K562 (cell line): ENCODE results near the gene TM4SF5. TPM values are rescaled to one million over a fixed set of nuclear protein-coding genes. Genes with fewer than 3 reads are reported as not detected.

Experiments used
- ATAC-seq: fragments of 200-7000 bp; cut with Tn5 transposase; 3 replicates; pipeline ENCODE4 v1.9.1; 2020; ENCODE audit warnings: moderate library complexity
- BruUV-seq: library from RNA; stranded (reverse); fragments of 400-500 nt; replicated peaks from 2 replicates; lab custom pipeline; 2021; lab: Mats Ljungman, UMichigan
- CTCF ChIA-PET: fragments of 300-600 bp; formaldehyde crosslinking; extraction: SDS; loops from one replicate; lab custom pipeline; 2021; ENCODE audit warnings: low intra/inter-chr PET ratio; lab: Yijun Ruan, JAX
- POLR2A ChIA-PET: fragments of 300-600, 350-650 bp; sonication (Branson Sonifier 250); formaldehyde crosslinking; extraction: SDS; loops from one replicate; lab custom pipeline; 2021; ENCODE audit warnings: antibody characterized with exemption, inconsistent platforms; lab: Yijun Ruan, JAX
- DNase-seq, 4 experiments: peaks; one replicate each; pipeline versions ENCODE4 v3.0.0 to v3.0.0-alpha.2; 2011 to 2018; ENCODE audit warnings: low spot score in 3 of 4, mixed read lengths in 3 of 4; ENCODE audit errors: extremely low read depth in 1 of 4
- FAIRE-seq: peaks from 2 replicates; lab custom pipeline; 2011; peaks lifted over from hg19 to GRCh38; lab: Jason Lieb, UNC
- H2AFZ ChIP-seq: 2 replicates; pipeline ENCODE4 v1.6.0; 2011; ENCODE audit warnings: low read depth, low read length, control low read depth, inconsistent platforms
- H3K27ac ChIP-seq: fragments of 200-600 bp; 3 replicates; pipeline ENCODE4 v1.8.0; 2011; ENCODE audit warnings: low read depth, mild to moderate bottlenecking, control low read depth, inconsistent platforms, low read length, moderate library complexity, mixed read lengths; ENCODE audit errors: extremely low read depth
- H3K27me3 ChIP-seq, 2 experiments: fragments of 300-600 bp in 1 of 2; 2 replicates in 1 of 2; 3 replicates in 1 of 2; pipeline versions ENCODE4 v1.6.0 to v1.8.0; 2011; ENCODE audit warnings: inconsistent platforms in 2 of 2, low read length in 2 of 2, mild to moderate bottlenecking in 1 of 2, mixed read lengths in 1 of 2, moderate library complexity in 1 of 2; ENCODE audit not compliant: control insufficient read depth in 2 of 2, insufficient read depth in 2 of 2
- H3K36me3 ChIP-seq: fragments of 300-600 bp; 3 replicates; pipeline ENCODE4 v1.8.0; 2011; ENCODE audit warnings: mild to moderate bottlenecking, low read length, inconsistent platforms; ENCODE audit not compliant: control insufficient read depth, insufficient read depth
- H3K4me1 ChIP-seq, 2 experiments: fragments of 200-600 bp in 1 of 2; replicated peaks in 1 of 2; 2 replicates in 1 of 2; 3 replicates in 1 of 2; pipeline versions ENCODE4 v1.5.1 to v1.8.0; 2011; ENCODE audit warnings: inconsistent platforms in 2 of 2, low read length in 2 of 2, mild to moderate bottlenecking in 1 of 2, mixed read lengths in 1 of 2, moderate library complexity in 1 of 2; ENCODE audit not compliant: control insufficient read depth in 2 of 2, insufficient read depth in 2 of 2
- H3K4me2 ChIP-seq: 2 replicates; pipeline ENCODE4 v1.6.1; 2011; ENCODE audit warnings: low read length, control low read depth, inconsistent platforms, mixed read lengths; ENCODE audit not compliant: insufficient read depth
- H3K4me3 ChIP-seq: fragments of 200-600 bp; sonication (generic), shearing (Covaris generic); 2 replicates; pipeline ENCODE4 v1.5.1; 2016; ENCODE audit warnings: control low read depth, inconsistent platforms
- H3K79me2 ChIP-seq: fragments of 200-600 bp; 3 replicates; pipeline ENCODE4 v1.8.0; 2011; ENCODE audit warnings: low read length, inconsistent platforms; ENCODE audit not compliant: control insufficient read depth, insufficient read depth
- H3K9ac ChIP-seq, 2 experiments: 2 replicates each; pipeline versions ENCODE4 v1.6.0 to v1.6.1; 2011; ENCODE audit warnings: low read depth in 2 of 2, low read length in 2 of 2, control low read depth in 1 of 2, inconsistent platforms in 1 of 2, mild to moderate bottlenecking in 1 of 2, mixed read lengths in 1 of 2; ENCODE audit not compliant: insufficient read depth in 1 of 2
- H3K9me1 ChIP-seq: one replicate; pipeline ENCODE4 v1.6.0; 2011; ENCODE audit warnings: inconsistent platforms, mild to moderate bottlenecking, low read length, moderate library complexity; ENCODE audit not compliant: control insufficient read depth, insufficient read depth
- H3K9me3 ChIP-seq: replicated peaks from 2 replicates; pipeline ENCODE4 v1.5.1; 2011; ENCODE audit warnings: low read depth, low read length, inconsistent platforms; ENCODE audit not compliant: control insufficient read depth, insufficient read depth
- H4K20me1 ChIP-seq: replicated peaks from 2 replicates; pipeline ENCODE4 v1.6.1; 2011; ENCODE audit warnings: low read length, inconsistent platforms, mixed read lengths; ENCODE audit not compliant: control insufficient read depth, insufficient read depth
- EGR1 ChIP-seq: fragments of 450-650 bp; conservative IDR thresholded peaks from 2 replicates; pipeline ENCODE4 v1.6.1; 2017; ENCODE audit warnings: mild to moderate bottlenecking
- ETS1 ChIP-seq: conservative IDR thresholded peaks from 2 replicates; pipeline ENCODE4 v1.6.1; 2011; ENCODE audit warnings: low read depth, mild to moderate bottlenecking, low read length; ENCODE audit not compliant: control insufficient read depth
- FOXA3 ChIP-seq, 2 experiments: fragments of 450-650 bp in 1 of 2; sonication (generic) in 1 of 2; formaldehyde crosslinking; IDR thresholded peaks in 1 of 2; conservative IDR thresholded peaks in 1 of 2; 2 replicates each; pipeline versions ENCODE4 v1.4.0 to v1.8.0; 2020 to 2022; ENCODE audit warnings: mild to moderate bottlenecking in 2 of 2, missing genetic modification reagents in 1 of 2
- ILK ChIP-seq: fragments of 450-650 bp; IDR thresholded peaks from 2 replicates; pipeline ENCODE4 v1.6.1; 2016; ENCODE audit warnings: missing genetic modification characterization, low read depth, mild to moderate bottlenecking, missing compliant biosample characterization, moderate library complexity, borderline replicate concordance
- KLF1 ChIP-seq: fragments of 450-650 bp; IDR thresholded peaks from 2 replicates; pipeline ENCODE4 v1.6.1; 2016; ENCODE audit warnings: missing genetic modification characterization, missing compliant biosample characterization
- NFIC ChIP-seq: fragments of 450-650 bp; IDR thresholded peaks from 2 replicates; pipeline ENCODE4 v1.6.1; 2017; ENCODE audit warnings: mild to moderate bottlenecking, inconsistent platforms
- PPARD ChIP-seq: fragments of 250-450 bp; sonication (Bioruptor Pico); IDR thresholded peaks from 2 replicates; pipeline ENCODE4 v1.8.0; 2022; ENCODE audit warnings: inconsistent platforms, mild to moderate bottlenecking, moderate library complexity
- SRSF3 ChIP-seq: fragments of 200-400 bp; formaldehyde crosslinking; IDR thresholded peaks from 2 replicates; pipeline ENCODE4 v1.6.1; 2016; ENCODE audit warnings: mild to moderate bottlenecking, low read length, moderate library complexity; ENCODE audit not compliant: insufficient read depth
- TCF15 ChIP-seq: fragments of 250-450 bp; sonication (Bioruptor Pico); IDR thresholded peaks from 2 replicates; pipeline ENCODE4 v1.8.0; 2022; ENCODE audit warnings: moderate library complexity, mild to moderate bottlenecking, inconsistent platforms
- TEAD2 ChIP-seq: fragments of 450-650 bp; IDR thresholded peaks from 2 replicates; pipeline ENCODE4 v1.6.1; 2016; ENCODE audit warnings: missing genetic modification characterization, control low read depth, missing compliant biosample characterization
- ZFPM2 ChIP-seq: fragments of 250-450 bp; sonication (Bioruptor Pico); IDR thresholded peaks from 2 replicates; pipeline ENCODE4 v1.5.1; 2022; ENCODE audit warnings: mild to moderate bottlenecking
- WGBS: fragments of 100-300 bp; shearing (Covaris generic); methylation state at CpG from one replicate; pipeline ENCODE4 v1.1.6; 2016; ENCODE audit warnings: low coverage, mixed read lengths; ENCODE audit not compliant: insufficient coverage; ENCODE audit errors: missing lambda C conversion rate; 5-methylcytosine and 5-hydroxymethylcytosine counted together
- in situ Hi-C: fragments of 300-500 bp; cut with MboI; formaldehyde crosslinking; loops from 4 replicates; pipeline ENCODE4 v1.15.0; 2018; ENCODE audit warnings: inconsistent platforms, mixed read lengths
- intact Hi-C: fragments of 100-400 bp; cut with micrococcal nuclease; formaldehyde crosslinking; loops from 2 replicates; pipeline ENCODE4 v1.14.2; 2022
- polyA plus RNA-seq, 8 experiments: library from polyadenylated mRNA; depleted of rRNA in 4 of 8; stranded (reverse) in 5 of 8; unstranded in 3 of 8; fragments of >200 nt; fragmentation: Nextera tagmentation in 2 of 8; fragmentation: Illumina TruSeq in 1 of 8; extraction: Ambion mirVana in 2 of 8; extraction: Trizol in 1 of 8; gene quantifications; 2 replicates each; pipeline versions ENCODE4 v1.2.1 to v1.2.3, GENCODE V29; 2011 to 2014; ENCODE audit warnings: inconsistent platforms in 1 of 8, missing spikeins in 1 of 8
- total RNA-seq, 7 experiments: library from RNA; depleted of rRNA in 6 of 7; stranded (reverse); fragments of >200 nt in 6 of 7; fragmentation: Illumina TruSeq in 2 of 7; extraction: Trizol in 2 of 7; gene quantifications; 2 replicates each; pipeline versions ENCODE4 v1.2.1 to v1.2.3, GENCODE V29; 2011 to 2021; ENCODE audit warnings: low replicate concordance in 1 of 7
- TF ChIP-seq, protein P1 (sequence below): fragments of 250-450 bp; sonication (Bioruptor Pico); IDR thresholded peaks from 2 replicates; pipeline ENCODE4 v1.5.0; 2022; ENCODE audit warnings: mild to moderate bottlenecking

Gene TM4SF5
- total and polyA plus RNA-seq, 9 of the 15 experiments (the other 6 are each of a cell fraction or from before 2014, with no cell fraction given) = not detected

- ChIA-PET CTCF (no interaction called here), POLR2A (interaction anchor here (0.6 kb wide), 1 partner anchor 252 kb away, joined by 4 read pairs; no protein-coding TSS in a partner anchor)
- DNase-seq (no peak), FAIRE-seq (no peak), ATAC-seq (no peak)
- H3K9ac ChIP-seq = no peak overlapping the region
- no peaks in the 10 kb centered on the region for H3K4me1 ChIP-seq
- H2AFZ ChIP-seq = no peak overlapping the region
- no peak overlapping the region for H3K4me3 ChIP-seq
- no peak overlapping the region for H3K4me2 ChIP-seq
- H3K9me1 ChIP-seq = no peaks in the 10 kb centered on the region
- intact Hi-C loops = no loop called here
- H3K79me2 ChIP-seq = no peaks in the 10 kb centered on the region
- WGBS = 0% methylated on average over 1 of the region's 2 CpGs
- no peak overlapping the region for H3K27ac ChIP-seq
- TF ChIP-seq, protein P1, sequence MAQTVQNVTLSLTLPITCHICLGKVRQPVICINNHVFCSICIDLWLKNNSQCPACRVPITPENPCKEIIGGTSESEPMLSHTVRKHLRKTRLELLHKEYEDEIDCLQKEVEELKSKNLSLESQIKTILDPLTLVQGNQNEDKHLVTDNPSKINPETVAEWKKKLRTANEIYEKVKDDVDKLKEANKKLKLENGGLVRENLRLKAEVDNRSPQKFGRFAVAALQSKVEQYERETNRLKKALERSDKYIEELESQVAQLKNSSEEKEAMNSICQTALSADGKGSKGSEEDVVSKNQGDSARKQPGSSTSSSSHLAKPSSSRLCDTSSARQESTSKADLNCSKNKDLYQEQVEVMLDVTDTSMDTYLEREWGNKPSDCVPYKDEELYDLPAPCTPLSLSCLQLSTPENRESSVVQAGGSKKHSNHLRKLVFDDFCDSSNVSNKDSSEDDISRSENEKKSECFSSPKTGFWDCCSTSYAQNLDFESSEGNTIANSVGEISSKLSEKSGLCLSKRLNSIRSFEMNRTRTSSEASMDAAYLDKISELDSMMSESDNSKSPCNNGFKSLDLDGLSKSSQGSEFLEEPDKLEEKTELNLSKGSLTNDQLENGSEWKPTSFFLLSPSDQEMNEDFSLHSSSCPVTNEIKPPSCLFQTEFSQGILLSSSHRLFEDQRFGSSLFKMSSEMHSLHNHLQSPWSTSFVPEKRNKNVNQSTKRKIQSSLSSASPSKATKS (CRISPR knock-in tag) = no peak
- TF ChIP-seq NFIC = no peak
- TF ChIP-seq TEAD2 (tag) = no peak
- no peak for TF ChIP-seq FOXA3 (CRISPR knock-in tag; conservative IDR thresholded peaks at IDR 0.05 in 1 of 2, IDR thresholded peaks at IDR 0.05 in 1 of 2)
- TF ChIP-seq EGR1 = no peak
- TF ChIP-seq ETS1 = no peak
- no peak for TF ChIP-seq ZFPM2
- no peak for TF ChIP-seq TCF15 (CRISPR knock-in tag)
- TF ChIP-seq PPARD (CRISPR knock-in tag) = no peak
- TF ChIP-seq SRSF3 = no peak
- TF ChIP-seq ILK (tag) = no peak
- no peak for TF ChIP-seq KLF1 (tag)
- no TSS peak for BruUV-seq
- H4K20me1 ChIP-seq = no peaks in the 10 kb centered on the region
- in situ Hi-C loops = no loop called here
- H3K27me3 ChIP-seq = peaks cover 17 to 36% of the 10 kb centered on the region in 2 experiments
- no peaks in the 10 kb centered on the region for H3K36me3 ChIP-seq
- no peaks in the 10 kb centered on the region for H3K9me3 ChIP-seq
Observed at GRCh38 chr17:4769628-4770027, 2.1 kb upstream of the TM4SF5 start.
